GM18520 (cell line): ENCODE results near the gene COL27A1.

Source experiments
- ATAC-seq: cut with Tn5 transposase; IDR thresholded peaks from one replicate; pipeline ENCODE4 v1.9.1; 2021; ENCODE audit not compliant: unreplicated experiment

COL27A1 gene

GRCh38 chr9:114155263-114155994, at the start of gene COL27A1:
Gene COL27A1, plus strand, starts transcription at chr9:114155537. Its CDS starts 414 bp downstream, at chr9:114155951.
- no peak for ATAC-seq

- ATAC-seq: no peak
These were observed 47.9 kb upstream of the COL27A1 start for GRCh38 chr9:114107286-114108001.

GRCh38 chr9:114108016-114108833, 47.1 kb upstream of the COL27A1 start:
- no peak for ATAC-seq

- no peak for ATAC-seq
These were observed 46.2 kb upstream of the COL27A1 start for GRCh38 chr9:114109124-114109523.

GRCh38 chr9:114110180-114110579, 45.2 kb upstream of the COL27A1 start:
- ATAC-seq: no peak

GRCh38 chr9:114112325-114112724, 43.0 kb upstream of the COL27A1 start:
- ATAC-seq: no peak

GRCh38 chr9:114112778-114113584, 42.4 kb upstream of the COL27A1 start:
- no peak for ATAC-seq

GRCh38 chr9:114114364-114114763, 41.0 kb upstream of the COL27A1 start:
- no peak for ATAC-seq

- no peak for ATAC-seq
These were observed 39.6 kb upstream of the COL27A1 start for GRCh38 chr9:114115654-114116125.

- no peak for ATAC-seq
These were observed 39.1 kb upstream of the COL27A1 start for GRCh38 chr9:114116126-114116747.

GRCh38 chr9:114117614-114117995, 37.7 kb upstream of the COL27A1 start:
- ATAC-seq: no peak

GRCh38 chr9:114117996-114118830, 37.1 kb upstream of the COL27A1 start:
- no peak for ATAC-seq

- ATAC-seq: no peak
These were observed 35.8 kb upstream of the COL27A1 start for GRCh38 chr9:114119242-114120191.

GRCh38 chr9:114120192-114121014, 34.9 kb upstream of the COL27A1 start:
- no peak for ATAC-seq

GRCh38 chr9:114121227-114122135, 33.9 kb upstream of the COL27A1 start:
- ATAC-seq: no peak
